MCF 10A (cell line): ENCODE data around the gene GRIPAP1. TPM values are rescaled to one million over a fixed set of nuclear protein-coding genes. Genes with fewer than 3 reads are reported as not detected.
"Not testable (repeated sequence)": the region's sequence is repeated elsewhere in the genome, so short reads cannot be mapped to it uniquely, and the experiment has no call there.

Experiments used
- BruUV-seq: library from RNA; stranded (reverse); fragments of 400-500 nt; replicated peaks from 2 replicates; lab custom pipeline; 2021; lab: Mats Ljungman, UMichigan
- CTCF ChIA-PET: fragments of 300-600 bp; sonication (Branson Sonifier 250); formaldehyde crosslinking; extraction: SDS; loops from one replicate; lab custom pipeline; 2021; ENCODE audit warnings: antibody characterized with exemption, inconsistent platforms; lab: Yijun Ruan, JAX
- POLR2A ChIA-PET: fragments of 300-600, 350-650 bp; sonication (Branson Sonifier 250); formaldehyde crosslinking; extraction: SDS; loops from one replicate; lab custom pipeline; 2020; ENCODE audit warnings: antibody characterized with exemption, inconsistent platforms; lab: Yijun Ruan, JAX
- DNase-seq: peaks from one replicate; pipeline ENCODE4 v3.0.0-alpha.2; 2018; ENCODE audit not compliant: unreplicated experiment
- H3K27ac Mint-ChIP-seq: one replicate; pipeline ENCODE4 v1.8.0; 2022; ENCODE audit warnings: mild to moderate bottlenecking, low read depth, mixed read lengths; ENCODE audit not compliant: unreplicated experiment
- H3K27me3 Mint-ChIP-seq: one replicate; pipeline ENCODE4 v1.8.0; 2022; ENCODE audit warnings: mixed read lengths; ENCODE audit not compliant: insufficient read depth, unreplicated experiment
- H3K36me3 Mint-ChIP-seq: one replicate; pipeline ENCODE4 v1.8.0; 2022; ENCODE audit warnings: mild to moderate bottlenecking, moderate library complexity, mixed read lengths; ENCODE audit not compliant: insufficient read depth, unreplicated experiment
- H3K4me1 Mint-ChIP-seq: one replicate; pipeline ENCODE4 v1.8.0; 2022; ENCODE audit warnings: mixed read lengths; ENCODE audit not compliant: insufficient read depth, unreplicated experiment
- H3K4me3 Mint-ChIP-seq: one replicate; pipeline ENCODE4 v1.8.0; 2022; ENCODE audit warnings: mild to moderate bottlenecking, moderate library complexity, mixed read lengths; ENCODE audit not compliant: unreplicated experiment
- H3K9me3 Mint-ChIP-seq: one replicate; pipeline ENCODE4 v1.8.0; 2022; ENCODE audit warnings: mixed read lengths; ENCODE audit not compliant: unreplicated experiment
- intact Hi-C: fragments of 100-400 bp; cut with micrococcal nuclease; formaldehyde crosslinking; loops from 2 replicates; pipeline ENCODE4 v1.14.1; 2022
- total RNA-seq: library from RNA; stranded (reverse); gene quantifications from 2 replicates; pipeline ENCODE4 v1.2.3, GENCODE V29; 2022
- TF ChIP-seq, protein P1 (sequence below): fragments of 200-600 bp; IDR thresholded peaks from one replicate; pipeline ENCODE4 v1.8.0; 2022; ENCODE audit warnings: antibody characterized with exemption, mild to moderate bottlenecking; ENCODE audit not compliant: unreplicated experiment

GRIPAP1 gene
- total RNA-seq, 1 experiment from 2014 or later: 49.6 TPM

DNA sequence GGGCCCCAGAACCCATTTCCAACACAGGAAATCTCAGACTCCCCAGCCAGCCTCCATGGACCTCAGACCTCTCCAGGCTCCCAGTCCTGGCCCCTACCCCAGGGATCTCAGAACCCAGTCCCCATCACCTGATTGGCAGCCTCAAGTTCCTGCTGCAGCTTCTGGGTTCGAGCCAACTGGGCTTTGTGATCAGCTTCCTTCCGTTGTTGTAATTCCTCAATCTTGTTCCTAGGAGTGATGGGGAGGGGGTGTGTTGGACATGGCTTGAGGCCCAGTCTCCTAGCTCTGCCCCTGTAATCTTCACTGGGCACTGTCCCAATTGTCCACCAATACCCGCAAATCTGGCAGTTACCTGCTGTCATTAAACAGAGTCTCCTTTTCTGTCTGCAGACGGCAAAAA lies 12.6 kb downstream of the GRIPAP1 start:
- Mint-ChIP-seq H3K4me1 (no peaks in the 10 kb centered on the region), H3K9me3 (no peaks in the 10 kb centered on the region), H3K27me3 (no peaks in the 10 kb centered on the region), H3K36me3 (peaks cover 27% of the 10 kb centered on the region), H3K4me3 (no peak overlapping the region), H3K27ac (no peak overlapping the region)
- ChIA-PET CTCF (interaction anchor here (0.5 kb wide), 1 partner anchor 301 kb away, joined by 3 read pairs; no protein-coding TSS in a partner anchor), POLR2A (no interaction called here)
- no TSS peak for BruUV-seq
- no peak for DNase-seq
- intact Hi-C loops: no loop called here
- TF ChIP-seq, protein P1, sequence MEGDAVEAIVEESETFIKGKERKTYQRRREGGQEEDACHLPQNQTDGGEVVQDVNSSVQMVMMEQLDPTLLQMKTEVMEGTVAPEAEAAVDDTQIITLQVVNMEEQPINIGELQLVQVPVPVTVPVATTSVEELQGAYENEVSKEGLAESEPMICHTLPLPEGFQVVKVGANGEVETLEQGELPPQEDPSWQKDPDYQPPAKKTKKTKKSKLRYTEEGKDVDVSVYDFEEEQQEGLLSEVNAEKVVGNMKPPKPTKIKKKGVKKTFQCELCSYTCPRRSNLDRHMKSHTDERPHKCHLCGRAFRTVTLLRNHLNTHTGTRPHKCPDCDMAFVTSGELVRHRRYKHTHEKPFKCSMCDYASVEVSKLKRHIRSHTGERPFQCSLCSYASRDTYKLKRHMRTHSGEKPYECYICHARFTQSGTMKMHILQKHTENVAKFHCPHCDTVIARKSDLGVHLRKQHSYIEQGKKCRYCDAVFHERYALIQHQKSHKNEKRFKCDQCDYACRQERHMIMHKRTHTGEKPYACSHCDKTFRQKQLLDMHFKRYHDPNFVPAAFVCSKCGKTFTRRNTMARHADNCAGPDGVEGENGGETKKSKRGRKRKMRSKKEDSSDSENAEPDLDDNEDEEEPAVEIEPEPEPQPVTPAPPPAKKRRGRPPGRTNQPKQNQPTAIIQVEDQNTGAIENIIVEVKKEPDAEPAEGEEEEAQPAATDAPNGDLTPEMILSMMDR: no peak

DNA sequence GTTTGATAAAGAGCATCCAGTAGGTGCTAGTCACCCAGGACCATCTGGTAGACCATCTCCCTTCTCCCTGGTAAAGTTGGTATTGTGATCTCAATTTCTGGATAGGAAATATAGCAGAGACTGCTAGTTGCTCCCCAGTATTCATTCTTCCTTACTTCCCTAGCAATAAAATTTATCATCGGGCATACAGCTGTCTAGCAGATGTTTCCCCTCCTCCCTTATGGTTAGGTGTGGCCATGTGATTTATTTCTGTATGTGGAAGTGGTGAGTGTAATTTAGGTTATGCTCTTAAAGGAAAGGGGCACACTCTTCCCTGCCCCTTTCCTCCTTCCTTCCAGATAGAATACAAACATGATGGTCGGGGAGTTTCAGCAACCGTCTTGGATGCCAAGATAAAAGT lies 18.2 kb downstream of the GRIPAP1 start:
- Mint-ChIP-seq H3K4me3 (no peak overlapping the region), H3K4me1 (no peaks in the 10 kb centered on the region), H3K27ac (no peak overlapping the region), H3K27me3 (no peaks in the 10 kb centered on the region), H3K36me3 (peaks cover 28% of the 10 kb centered on the region), H3K9me3 (peaks cover 12% of the 10 kb centered on the region)
- ChIA-PET CTCF (no interaction called here), POLR2A (no interaction called here)
- intact Hi-C loops: no loop called here
- no TSS peak for BruUV-seq
- TF ChIP-seq, protein P1: no peak
- no peak for DNase-seq

DNA sequence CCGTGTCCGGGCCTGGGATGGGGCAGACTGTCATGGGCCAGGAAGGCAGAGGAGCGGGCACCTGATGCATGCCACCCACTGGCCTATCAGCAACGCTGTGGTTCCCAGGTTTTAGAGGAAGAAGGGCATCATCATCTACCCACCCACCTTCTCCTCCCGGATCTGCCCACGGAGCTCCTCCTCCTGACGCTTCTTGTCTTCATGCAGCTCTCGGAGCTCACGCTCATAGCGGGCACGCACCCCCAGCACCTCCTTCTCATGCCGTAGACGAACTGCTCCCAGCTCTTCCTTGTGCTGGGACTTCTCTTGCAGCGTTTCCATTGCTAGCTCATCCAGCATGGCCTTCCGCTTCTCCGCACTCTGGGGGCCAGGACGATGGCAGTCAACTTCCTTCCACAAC lies 19.0 kb downstream of the GRIPAP1 start:
- Mint-ChIP-seq H3K36me3 (peaks cover 36% of the 10 kb centered on the region), H3K4me1 (no peaks in the 10 kb centered on the region), H3K4me3 (no peak overlapping the region), H3K9me3 (peaks cover 12% of the 10 kb centered on the region), H3K27ac (no peak overlapping the region), H3K27me3 (no peaks in the 10 kb centered on the region)
- ChIA-PET POLR2A (interaction anchor here (0.7 kb wide), 1 partner anchor 246 kb away, joined by 3 read pairs; no protein-coding TSS in a partner anchor), CTCF (no interaction called here)
- BruUV-seq: no TSS peak
- TF ChIP-seq, protein P1: no peak
- no peak for DNase-seq
- intact Hi-C loops: no loop called here

- peaks cover 45% of the 10 kb centered on the region for H3K36me3 Mint-ChIP-seq
- BruUV-seq: no TSS peak
- no peak overlapping the region for H3K27ac Mint-ChIP-seq
- TF ChIP-seq, protein P1: no peak
- CTCF ChIA-PET: interaction anchor here (1.5 kb wide), 1 partner anchor 9 kb away, joined by 5 read pairs; the partner anchor contains the start of gene KCND1
- H3K27me3 Mint-ChIP-seq: no peaks in the 10 kb centered on the region
- no peak overlapping the region for H3K4me3 Mint-ChIP-seq
- POLR2A ChIA-PET: no interaction called here
- no peak for DNase-seq
- intact Hi-C loops: no loop called here
- H3K9me3 Mint-ChIP-seq: peaks cover 12% of the 10 kb centered on the region
- no peaks in the 10 kb centered on the region for H3K4me1 Mint-ChIP-seq
Observed at GRCh38 chrX:48981178-48981577, 20.9 kb downstream of the GRIPAP1 start.

DNA sequence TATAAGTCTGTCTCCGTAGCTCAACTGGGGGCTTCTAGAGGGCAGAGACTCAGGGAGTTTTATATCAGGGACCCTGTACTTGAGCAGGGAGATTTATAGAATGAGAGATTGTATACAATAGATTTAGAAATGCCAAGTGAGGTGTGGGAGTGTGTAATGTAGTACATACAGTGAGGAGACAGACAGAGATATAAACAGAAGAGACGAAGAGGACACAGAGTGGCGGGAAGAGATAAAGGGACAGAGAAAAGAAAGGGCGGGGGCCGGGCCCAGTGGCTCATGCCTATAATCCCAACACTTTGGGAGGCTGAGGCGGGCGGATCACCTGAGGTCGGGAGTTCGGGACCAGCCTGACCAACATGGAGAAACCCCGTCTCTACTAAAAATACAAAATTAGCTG lies 21.7 kb downstream of the GRIPAP1 start:
- H3K4me3 Mint-ChIP-seq, CTCF ChIA-PET, H3K27me3 Mint-ChIP-seq, DNase-seq, intact Hi-C loops, H3K4me1 Mint-ChIP-seq, H3K27ac Mint-ChIP-seq, BruUV-seq: not testable (repeated sequence)
- peaks cover 18% of the 10 kb centered on the region for H3K9me3 Mint-ChIP-seq
- POLR2A ChIA-PET: interaction anchor here (0.6 kb wide), 1 partner anchor 106 kb away, joined by 3 read pairs; no protein-coding TSS in a partner anchor
- H3K36me3 Mint-ChIP-seq: peaks cover 38% of the 10 kb centered on the region
